HEK293T (cell line): ENCODE measurements around the gene LCE3E.

Experiments used
- CTCF ChIA-PET: fragments of 350-600 bp; formaldehyde crosslinking; extraction: SDS; loops from one replicate; lab custom pipeline; 2021; ENCODE audit warnings: antibody characterized with exemption, inconsistent platforms; lab: Yijun Ruan, JAX
- POLR2A ChIA-PET: fragments of 350-600 bp; formaldehyde crosslinking; extraction: SDS; loops from one replicate; lab custom pipeline; 2020; ENCODE audit warnings: antibody characterized with exemption, inconsistent platforms; lab: Yijun Ruan, JAX
- DNase-seq: peaks from one replicate; pipeline ENCODE4 v3.0.0; 2012; ENCODE audit warnings: mixed read lengths; ENCODE audit errors: extremely low spot score
- ARNT ChIP-seq: fragments of 450-650 bp; IDR thresholded peaks from 2 replicates; pipeline ENCODE4 v1.6.1; 2017; ENCODE audit warnings: mild to moderate bottlenecking
- BHLHE40 ChIP-seq: fragments of 450-650 bp; IDR thresholded peaks from 2 replicates; pipeline ENCODE4 v1.6.1; 2016; ENCODE audit warnings: mild to moderate bottlenecking, moderate library complexity, borderline replicate concordance
- CTBP1 ChIP-seq: fragments of 450-650 bp; IDR thresholded peaks from 2 replicates; pipeline ENCODE4 v1.6.1; 2016; ENCODE audit warnings: borderline replicate concordance
- ELF4 ChIP-seq: fragments of 450-650 bp; IDR thresholded peaks from 2 replicates; pipeline ENCODE4 v1.6.1; 2017; ENCODE audit warnings: antibody characterized with exemption
- FOXA1 ChIP-seq: fragments of 450-650 bp; IDR thresholded peaks from 2 replicates; pipeline ENCODE4 v1.6.1; 2016; ENCODE audit warnings: mild to moderate bottlenecking
- FOXK2 ChIP-seq: fragments of 450-650 bp; IDR thresholded peaks from 2 replicates; pipeline ENCODE4 v1.6.1; 2016; ENCODE audit warnings: mild to moderate bottlenecking
- FOXM1 ChIP-seq: fragments of 450-650 bp; IDR thresholded peaks from 2 replicates; pipeline ENCODE4 v1.6.1; 2017; ENCODE audit warnings: mild to moderate bottlenecking, borderline replicate concordance
- HDGF ChIP-seq: fragments of 450-650 bp; IDR thresholded peaks from 2 replicates; pipeline ENCODE4 v1.6.1; 2017; ENCODE audit warnings: antibody characterized with exemption, borderline replicate concordance
- L3MBTL2 ChIP-seq: fragments of 450-650 bp; conservative IDR thresholded peaks from 2 replicates; pipeline ENCODE4 v1.6.1; 2016; ENCODE audit warnings: mild to moderate bottlenecking
- LEF1 ChIP-seq: fragments of 450-650 bp; IDR thresholded peaks from 2 replicates; pipeline ENCODE4 v1.6.1; 2017; ENCODE audit warnings: mild to moderate bottlenecking, borderline replicate concordance
- NFRKB ChIP-seq: fragments of 450-650 bp; IDR thresholded peaks from 2 replicates; pipeline ENCODE4 v1.6.1; 2016; ENCODE audit warnings: mild to moderate bottlenecking, moderate library complexity
- PKNOX1 ChIP-seq: fragments of 450-650 bp; IDR thresholded peaks from 2 replicates; pipeline ENCODE4 v1.6.1; 2016
- SP1 ChIP-seq: fragments of 450-650 bp; IDR thresholded peaks from 2 replicates; pipeline ENCODE4 v1.6.1; 2017
- SUZ12 ChIP-seq: fragments of 450-650 bp; IDR thresholded peaks from 2 replicates; pipeline ENCODE4 v1.6.1; 2016; ENCODE audit warnings: mild to moderate bottlenecking
- TARDBP ChIP-seq: fragments of 450-650 bp; IDR thresholded peaks from 2 replicates; pipeline ENCODE4 v1.6.1; 2016
- ZNF384 ChIP-seq: fragments of 450-650 bp; IDR thresholded peaks from 2 replicates; pipeline ENCODE4 v1.6.1; 2016

Gene LCE3E

GRCh38 chr1:152525080-152525641 is 41.4 kb downstream of the LCE3E start:
- ChIA-PET CTCF (no interaction called here), POLR2A (no interaction called here)
- TF ChIP-seq ZNF384 (no peak), FOXM1 (no peak), NFRKB (no peak), L3MBTL2 (no peak), SUZ12 (no peak), TARDBP (no peak), BHLHE40 (no peak), FOXA1 (no peak), PKNOX1 (no peak), HDGF (no peak), LEF1 (no peak), ELF4 (no peak), FOXK2 (no peak), SP1 (no peak), CTBP1 (no peak), ARNT (no peak)
- DNase-seq: no peak

GRCh38 chr1:152520561-152521090 is 46.0 kb downstream of the LCE3E start:
- CTCF ChIA-PET: interaction anchor here (1.5 kb wide), 1 partner anchor 13 kb away, joined by 4 read pairs; no protein-coding TSS in a partner anchor
- no peak for DNase-seq
- TF ChIP-seq PKNOX1 (no peak), NFRKB (no peak), TARDBP (no peak), CTBP1 (no peak), FOXA1 (no peak)
- POLR2A ChIA-PET: no interaction called here

GRCh38 chr1:152519851-152520250 is 46.7 kb downstream of the LCE3E start:
- TF ChIP-seq FOXA1 (no peak), ELF4 (no peak), SUZ12 (no peak), FOXM1 (no peak), TARDBP (no peak), LEF1 (no peak)
- DNase-seq: no peak
- CTCF ChIA-PET: no interaction called here
- POLR2A ChIA-PET: no interaction called here

DNA sequence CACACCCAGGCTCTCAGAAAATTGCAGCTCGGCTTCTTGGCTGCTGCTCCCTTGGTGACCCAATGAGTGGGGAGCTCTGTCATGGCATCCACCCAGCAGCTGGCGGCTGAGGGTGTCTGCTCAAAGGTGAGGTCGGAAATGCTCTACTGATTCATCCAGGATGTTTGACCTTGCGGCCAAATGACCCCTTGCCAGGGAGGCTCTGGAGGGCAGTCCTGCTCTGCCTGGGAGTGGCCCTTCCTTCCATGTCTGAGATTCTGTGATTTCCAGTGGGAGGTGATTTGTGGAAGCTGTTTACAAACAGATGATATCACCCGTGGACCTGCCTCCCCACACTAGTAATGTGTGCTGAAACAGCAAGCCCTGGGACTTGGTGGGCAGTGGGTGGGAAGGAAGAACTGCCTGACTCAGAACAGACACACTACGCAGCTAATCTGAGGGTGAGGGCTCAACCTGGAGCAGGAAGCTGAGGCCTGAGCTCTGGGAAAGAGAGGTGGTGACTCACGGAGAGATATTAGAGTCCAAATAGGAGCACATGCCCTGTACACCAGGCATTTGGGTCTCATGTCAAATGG is 49.3 kb downstream of the LCE3E start:
- no peak for TF ChIP-seq PKNOX1
- TF ChIP-seq SP1: no peak
- TF ChIP-seq FOXM1: no peak
- no peak for TF ChIP-seq BHLHE40
- no peak for TF ChIP-seq TARDBP
- TF ChIP-seq LEF1: no peak
- TF ChIP-seq CTBP1: no peak
- TF ChIP-seq ELF4: no peak
- no peak for TF ChIP-seq ZNF384
- TF ChIP-seq NFRKB: no peak
- no peak for TF ChIP-seq HDGF
- no peak for TF ChIP-seq ARNT
- no peak for TF ChIP-seq L3MBTL2
- no peak for TF ChIP-seq FOXA1
- POLR2A ChIA-PET: no interaction called here
- no peak for DNase-seq
- CTCF ChIA-PET: interaction anchor here (0.6 to 1.5 kb wide), 2 partner anchors 16 to 37 kb away, joined by 3 read pairs; no protein-coding TSS in a partner anchor

DNA sequence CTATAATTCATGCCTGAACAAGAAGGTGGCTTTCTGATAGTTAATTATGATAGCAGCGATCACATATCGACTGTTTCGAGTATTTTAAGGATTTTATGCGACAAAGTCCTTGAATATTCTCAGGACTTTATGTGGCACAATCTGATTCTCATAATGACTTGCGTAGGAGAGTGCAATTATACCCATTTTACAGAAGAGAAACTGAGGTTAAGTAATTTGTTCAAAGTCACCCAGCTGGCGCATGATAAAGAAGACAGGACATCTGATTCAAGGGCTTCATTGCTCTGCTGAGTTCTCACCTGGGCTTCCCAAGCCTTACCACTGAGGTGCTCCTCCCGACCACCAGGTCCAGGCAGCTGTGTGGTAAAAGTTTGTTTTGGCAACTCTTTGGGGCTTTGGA is 50.5 kb downstream of the LCE3E start:
- CTCF ChIA-PET: interaction anchor here (0.6 kb wide), 1 partner anchor 18 kb away, joined by 3 read pairs; no protein-coding TSS in a partner anchor
- no peak for TF ChIP-seq CTBP1
- no peak for TF ChIP-seq BHLHE40
- no peak for TF ChIP-seq FOXK2
- no peak for TF ChIP-seq FOXA1
- TF ChIP-seq L3MBTL2: no peak
- no peak for TF ChIP-seq SUZ12
- no peak for TF ChIP-seq ARNT
- TF ChIP-seq SP1: no peak
- no peak for TF ChIP-seq ELF4
- no peak for TF ChIP-seq HDGF
- no peak for TF ChIP-seq TARDBP
- POLR2A ChIA-PET: no interaction called here
- no peak for DNase-seq
